OCI-LY1 (cell line): Measurements from ENCODE around the gene DEPDC1B.
"Not testable (repeated sequence)": the region's sequence is repeated elsewhere in the genome, so short reads cannot be mapped to it uniquely, and the experiment has no call there.

Experiments used
- H2AFZ ChIP-seq: fragments of 200-600 bp; sonication (generic), shearing (Covaris generic); 2 replicates; pipeline ENCODE4 v1.6.0; 2014; ENCODE audit warnings: antibody characterized with exemption, mild to moderate bottlenecking, low read length
- H3F3A ChIP-seq: fragments of 200-600 bp; sonication (generic), shearing (Covaris generic); 2 replicates; pipeline ENCODE4 v1.6.0; 2014; ENCODE audit warnings: mild to moderate bottlenecking, antibody characterized with exemption, low read length, moderate library complexity; ENCODE audit not compliant: insufficient read depth
- H3K27ac ChIP-seq: fragments of 200-600 bp; sonication (generic); 2 replicates; pipeline ENCODE4 v1.5.1; 2014; ENCODE audit warnings: low read length, mixed run types, mild to moderate bottlenecking, low read depth; ENCODE audit not compliant: poor library complexity, severe bottlenecking
- H3K27me3 ChIP-seq: fragments of 200-600 bp; sonication (generic); 2 replicates; pipeline ENCODE4 v1.6.0; 2014; ENCODE audit warnings: antibody characterized with exemption, mild to moderate bottlenecking, low read length, moderate library complexity; ENCODE audit not compliant: insufficient read depth
- H3K36me3 ChIP-seq: fragments of 200-600 bp; sonication (generic); 2 replicates; pipeline ENCODE4 v1.6.1; 2014; ENCODE audit warnings: mild to moderate bottlenecking, antibody characterized with exemption, low read length, moderate library complexity, mixed read lengths; ENCODE audit not compliant: insufficient read depth
- H3K4me1 ChIP-seq: fragments of 200-600 bp; sonication (generic); 2 replicates; pipeline ENCODE4 v1.5.1; 2014; ENCODE audit warnings: mild to moderate bottlenecking, low read length, moderate library complexity; ENCODE audit not compliant: insufficient read depth, severe bottlenecking
- H3K4me2 ChIP-seq: fragments of 200-600 bp; sonication (generic), shearing (Covaris generic); 2 replicates; pipeline ENCODE4 v1.6.1; 2014; ENCODE audit warnings: low read length
- H3K4me3 ChIP-seq: fragments of 200-600 bp; sonication (generic); 2 replicates; pipeline ENCODE4 v1.5.1; 2014; ENCODE audit warnings: low read length, low read depth, mild to moderate bottlenecking, mixed read lengths; ENCODE audit not compliant: poor library complexity, severe bottlenecking
- H3K79me2 ChIP-seq: fragments of 200-600 bp; shearing (Covaris generic); 2 replicates; pipeline ENCODE4 v1.6.1; 2016; ENCODE audit warnings: mixed run types, low read length, mixed read lengths; ENCODE audit not compliant: insufficient read depth
- H3K9ac ChIP-seq: fragments of 200-600 bp; sonication (generic), shearing (Covaris generic); 2 replicates; pipeline ENCODE4 v1.6.1; 2014; ENCODE audit warnings: mild to moderate bottlenecking, low read length, mixed read lengths
- H3K9me2 ChIP-seq: fragments of 200-600 bp; sonication (generic), shearing (Covaris generic); 2 replicates; pipeline ENCODE4 v1.6.1; 2014; ENCODE audit warnings: low read depth, mild to moderate bottlenecking, low read length, mixed read lengths
- H3K9me3 ChIP-seq: fragments of 200-600 bp; shearing (Covaris generic); 2 replicates; pipeline ENCODE4 v1.6.1; 2014; ENCODE audit warnings: low read length, mixed read lengths
- H4K20me1 ChIP-seq: fragments of 200-600 bp; sonication (generic), shearing (Covaris generic); 2 replicates; pipeline ENCODE4 v1.6.0; 2016; ENCODE audit warnings: mild to moderate bottlenecking, low read length; ENCODE audit not compliant: insufficient read depth
- EZH2 ChIP-seq: fragments of 200-600 bp; sonication (generic), shearing (Covaris generic); IDR thresholded peaks from 2 replicates; pipeline ENCODE4 v1.8.0; 2017; ENCODE audit warnings: borderline replicate concordance, mixed run types, mild to moderate bottlenecking, antibody characterized with exemption, low read length, moderate library complexity, mixed read lengths
- TF ChIP-seq, protein P1 (sequence below): fragments of 200-600 bp; sonication (generic), shearing (Covaris generic); IDR thresholded peaks from 2 replicates; pipeline ENCODE4 v1.5.1; 2017; ENCODE audit warnings: mild to moderate bottlenecking, antibody characterized with exemption, low read length, moderate library complexity, mixed read lengths

The DEPDC1B gene

DNA sequence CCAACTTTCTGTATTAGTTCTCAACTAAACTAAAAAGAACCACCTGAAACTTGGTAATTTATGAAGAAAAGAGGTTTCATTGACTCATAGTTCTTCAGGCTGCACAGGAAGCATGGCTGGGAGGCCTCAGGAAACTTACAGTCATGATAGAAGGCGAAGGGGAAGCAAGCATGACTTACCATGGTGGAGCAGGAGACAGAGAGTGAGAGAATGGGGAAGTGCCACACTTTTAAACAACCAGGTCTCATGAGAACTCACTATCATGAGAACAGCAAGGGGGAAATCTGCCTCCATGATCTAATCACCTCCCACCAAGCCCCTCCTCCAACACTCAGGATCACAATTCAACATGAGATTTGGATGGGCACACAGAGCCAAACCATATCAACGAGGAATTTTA, 123.5 kb downstream of the DEPDC1B start:
- no peaks in the 10 kb centered on the region for H3K79me2 ChIP-seq
- H3K36me3 ChIP-seq = no peaks in the 10 kb centered on the region
- H3K4me2 ChIP-seq = no peak overlapping the region
- no peak overlapping the region for H3K27ac ChIP-seq
- TF ChIP-seq, protein P1, sequence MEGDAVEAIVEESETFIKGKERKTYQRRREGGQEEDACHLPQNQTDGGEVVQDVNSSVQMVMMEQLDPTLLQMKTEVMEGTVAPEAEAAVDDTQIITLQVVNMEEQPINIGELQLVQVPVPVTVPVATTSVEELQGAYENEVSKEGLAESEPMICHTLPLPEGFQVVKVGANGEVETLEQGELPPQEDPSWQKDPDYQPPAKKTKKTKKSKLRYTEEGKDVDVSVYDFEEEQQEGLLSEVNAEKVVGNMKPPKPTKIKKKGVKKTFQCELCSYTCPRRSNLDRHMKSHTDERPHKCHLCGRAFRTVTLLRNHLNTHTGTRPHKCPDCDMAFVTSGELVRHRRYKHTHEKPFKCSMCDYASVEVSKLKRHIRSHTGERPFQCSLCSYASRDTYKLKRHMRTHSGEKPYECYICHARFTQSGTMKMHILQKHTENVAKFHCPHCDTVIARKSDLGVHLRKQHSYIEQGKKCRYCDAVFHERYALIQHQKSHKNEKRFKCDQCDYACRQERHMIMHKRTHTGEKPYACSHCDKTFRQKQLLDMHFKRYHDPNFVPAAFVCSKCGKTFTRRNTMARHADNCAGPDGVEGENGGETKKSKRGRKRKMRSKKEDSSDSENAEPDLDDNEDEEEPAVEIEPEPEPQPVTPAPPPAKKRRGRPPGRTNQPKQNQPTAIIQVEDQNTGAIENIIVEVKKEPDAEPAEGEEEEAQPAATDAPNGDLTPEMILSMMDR = no peak
- no peak for TF ChIP-seq EZH2
- 0 out of 2 replicates have a peak, but pooled peaks cover 4% of the 10 kb centered on the region for H3K9me3 ChIP-seq
- no peaks in the 10 kb centered on the region for H3F3A ChIP-seq
- H3K4me1 ChIP-seq = no peaks in the 10 kb centered on the region
- no peak overlapping the region for H3K9ac ChIP-seq
- no peaks in the 10 kb centered on the region for H4K20me1 ChIP-seq
- no peaks in the 10 kb centered on the region for H3K9me2 ChIP-seq
- no peak overlapping the region for H3K4me3 ChIP-seq
- H2AFZ ChIP-seq = no peak overlapping the region
- no peaks in the 10 kb centered on the region for H3K27me3 ChIP-seq

DNA sequence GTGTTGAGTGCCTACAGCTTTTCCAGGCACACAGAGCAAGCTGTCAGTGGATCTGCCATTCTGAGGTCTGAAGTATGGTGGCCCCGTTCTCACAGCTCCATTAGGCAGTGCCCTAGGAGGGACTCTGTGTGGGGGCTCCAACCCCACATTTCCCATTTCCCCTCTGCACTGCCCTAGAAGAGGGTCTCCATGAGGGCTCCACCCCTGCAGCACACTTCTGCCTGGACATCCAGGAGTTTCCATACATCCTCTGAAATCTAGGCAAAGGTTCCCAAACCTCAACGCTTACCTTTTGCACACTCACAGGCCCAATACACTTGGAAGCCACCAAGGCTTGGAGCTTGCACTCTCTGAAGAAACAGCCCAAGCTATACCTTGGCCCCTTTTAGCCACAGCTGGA, 131.3 kb downstream of the DEPDC1B start:
- H3K79me2 ChIP-seq = no peaks in the 10 kb centered on the region
- peaks cover 13% of the 10 kb centered on the region for H3K9me3 ChIP-seq
- no peak overlapping the region for H3K27ac ChIP-seq
- H3K27me3 ChIP-seq = no peaks in the 10 kb centered on the region
- H3K4me3 ChIP-seq = no peak overlapping the region
- no peaks in the 10 kb centered on the region for H3K4me1 ChIP-seq
- no peaks in the 10 kb centered on the region for H3K36me3 ChIP-seq
- H4K20me1 ChIP-seq = no peaks in the 10 kb centered on the region
- no peaks in the 10 kb centered on the region for H3K9me2 ChIP-seq
- H3K4me2 ChIP-seq = no peak overlapping the region
- TF ChIP-seq EZH2 = no peak
- TF ChIP-seq, protein P1 = no peak
- H3K9ac ChIP-seq = no peak overlapping the region
- no peak overlapping the region for H2AFZ ChIP-seq
- H3F3A ChIP-seq = no peaks in the 10 kb centered on the region

DNA sequence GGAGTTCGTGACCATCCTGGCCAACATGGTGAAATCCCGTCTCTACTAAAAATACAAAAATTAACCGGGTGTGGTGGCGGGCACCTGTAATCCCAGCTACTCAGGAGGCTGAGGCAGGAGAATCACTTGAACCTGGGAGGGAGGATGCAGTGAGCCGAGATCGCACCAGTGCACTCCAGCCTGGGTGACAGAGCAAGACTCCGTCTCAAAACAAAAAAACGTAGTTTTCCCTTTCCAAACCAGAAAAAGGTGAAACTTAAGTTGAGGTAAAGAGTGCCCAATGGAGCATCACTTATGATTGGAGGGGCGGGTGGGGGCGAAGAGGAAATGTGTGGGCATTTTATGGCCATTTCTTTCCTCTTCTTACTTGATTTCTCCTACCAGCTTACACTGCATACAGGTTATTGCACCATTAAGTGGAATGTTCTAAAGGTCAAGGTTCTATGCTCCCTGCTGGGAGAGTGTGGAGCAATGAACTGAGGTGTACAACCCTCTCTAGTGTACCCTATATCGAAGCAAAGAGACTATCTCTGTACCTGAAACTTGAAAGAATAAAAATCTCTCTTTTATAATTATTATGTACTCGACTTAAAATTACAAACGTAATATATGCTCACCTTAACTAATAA, 136.2 kb downstream of the DEPDC1B start:
- H2AFZ ChIP-seq = no peak overlapping the region
- TF ChIP-seq EZH2 = no peak
- TF ChIP-seq, protein P1 = no peak
- peaks cover 9% of the 10 kb centered on the region for H3K9me3 ChIP-seq
- no peaks in the 10 kb centered on the region for H3K4me1 ChIP-seq
- H3K27ac ChIP-seq = no peak overlapping the region
- H3K4me2 ChIP-seq = no peak overlapping the region
- no peak overlapping the region for H3K9ac ChIP-seq
- H3K79me2 ChIP-seq = no peaks in the 10 kb centered on the region
- no peaks in the 10 kb centered on the region for H4K20me1 ChIP-seq
- no peaks in the 10 kb centered on the region for H3K9me2 ChIP-seq
- H3K4me3 ChIP-seq = no peak overlapping the region
- no peaks in the 10 kb centered on the region for H3F3A ChIP-seq
- H3K36me3 ChIP-seq = no peaks in the 10 kb centered on the region
- no peaks in the 10 kb centered on the region for H3K27me3 ChIP-seq

DNA sequence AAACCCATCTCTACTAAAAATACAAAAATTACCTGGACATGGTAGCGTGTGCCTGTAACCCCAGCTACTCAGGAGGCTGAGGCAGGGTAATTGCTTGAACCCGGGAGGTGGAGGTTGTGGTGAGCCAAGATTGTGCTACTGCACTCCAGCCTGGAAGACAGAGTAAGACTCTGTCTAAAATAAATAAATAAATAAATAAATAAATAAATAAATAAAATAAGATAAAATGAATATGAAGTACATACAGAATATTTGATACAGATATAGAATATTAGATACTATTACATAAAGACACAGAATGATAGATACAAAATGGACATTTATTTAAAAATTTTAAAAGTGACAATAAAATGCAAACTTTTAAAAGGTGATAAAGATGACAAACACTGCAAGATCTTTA, 146.7 kb downstream of the DEPDC1B start:
- not testable (repeated sequence) for H2AFZ ChIP-seq, H3K4me1 ChIP-seq, H3K9me3 ChIP-seq, H3K9me2 ChIP-seq, H3K27ac ChIP-seq, H3K4me3 ChIP-seq, H3K9ac ChIP-seq, H3K79me2 ChIP-seq, H3K27me3 ChIP-seq, H3K36me3 ChIP-seq, H3F3A ChIP-seq, H3K4me2 ChIP-seq, H4K20me1 ChIP-seq
